SK-N-SH (cell line): ENCODE measurements around the gene ACVR1C.

Experiments
- CTCF ChIP-seq: fragments of 200-600 bp; sonication (generic); IDR thresholded peaks from 2 replicates; pipeline ENCODE4 v1.6.1; 2017; ENCODE audit warnings: antibody characterized with exemption, mild to moderate bottlenecking, moderate library complexity
- EP300 ChIP-seq, 2 experiments: IDR thresholded peaks; 2 replicates each; pipeline versions ENCODE4 v1.4.0 to v1.6.1; 2012; ENCODE audit warnings: borderline replicate concordance in 1 of 2, low read depth in 1 of 2, low read length in 1 of 2
- REST ChIP-seq: IDR thresholded peaks from 2 replicates; pipeline ENCODE4 v1.6.1; 2012; ENCODE audit warnings: mild to moderate bottlenecking, low read depth, low read length, moderate library complexity

- no peak for TF ChIP-seq CTCF
- TF ChIP-seq EP300 (IDR thresholded peaks at IDR 0.05; ENCODE audit: borderline replicate concordance in 1 of 2, low read depth in 1 of 2, low read length in 1 of 2) = no peak
- TF ChIP-seq REST = no peak
Measured at GRCh38 chr2:157506586-157506985, 122.1 kb downstream of the ACVR1C start.
